Glutamatergic neuron (in vitro differentiated cells): Measurements from ENCODE around the gene TMEM214. TPM values are rescaled to one million over a fixed set of nuclear protein-coding genes. Genes with fewer than 3 reads are reported as not detected.
A peak's percentile ranks its signal among the peaks of the same experiment; 100 is the strongest.

ENCODE experiments used
- DNase-seq: peaks from one replicate; pipeline ENCODE4 v3.0.0; 2022
- H3K27ac Mint-ChIP-seq: one replicate; pipeline ENCODE4 v1.8.0; 2020; ENCODE audit warnings: mild to moderate bottlenecking, mixed read lengths, inconsistent platforms; ENCODE audit not compliant: unreplicated experiment
- H3K27me3 Mint-ChIP-seq: one replicate; pipeline ENCODE4 v1.8.0; 2020; ENCODE audit warnings: mild to moderate bottlenecking, moderate library complexity, mixed read lengths, inconsistent platforms; ENCODE audit not compliant: unreplicated experiment
- H3K36me3 Mint-ChIP-seq: one replicate; pipeline ENCODE4 v1.8.0; 2020; ENCODE audit warnings: mild to moderate bottlenecking, mixed read lengths, inconsistent platforms; ENCODE audit not compliant: unreplicated experiment
- H3K4me1 Mint-ChIP-seq: one replicate; pipeline ENCODE4 v1.8.0; 2020; ENCODE audit warnings: mild to moderate bottlenecking, low read depth, mixed read lengths, inconsistent platforms; ENCODE audit not compliant: unreplicated experiment
- H3K4me3 Mint-ChIP-seq: one replicate; pipeline ENCODE4 v1.8.0; 2020; ENCODE audit warnings: mild to moderate bottlenecking, mixed read lengths, inconsistent platforms; ENCODE audit not compliant: unreplicated experiment
- H3K9me3 Mint-ChIP-seq: one replicate; pipeline ENCODE4 v1.8.0; 2020; ENCODE audit warnings: mild to moderate bottlenecking, moderate library complexity, mixed read lengths, inconsistent platforms; ENCODE audit not compliant: unreplicated experiment
- long read RNA-seq: library from polyadenylated mRNA; unstranded; transcript quantifications from one replicate; pipeline ENCODE4 v2.0.0, GENCODE V29; 2020; ENCODE audit not compliant: unreplicated experiment
- total RNA-seq: library from RNA; stranded (reverse); fragmentation: NEBNext Ultra II Directional; extraction: Animal tissue kit (Norgen Biotek cat#: 25700); gene quantifications from one replicate; pipeline ENCODE4 v1.2.1, GENCODE V29; 2021; ENCODE audit not compliant: unreplicated experiment
- TF ChIP-seq, protein P1 (sequence below): fragments of 200-600 bp; sonication (generic); IDR thresholded peaks from one replicate; pipeline ENCODE4 v1.5.0; 2021; ENCODE audit not compliant: partially characterized antibody, unreplicated experiment

Gene TMEM214, protein sequence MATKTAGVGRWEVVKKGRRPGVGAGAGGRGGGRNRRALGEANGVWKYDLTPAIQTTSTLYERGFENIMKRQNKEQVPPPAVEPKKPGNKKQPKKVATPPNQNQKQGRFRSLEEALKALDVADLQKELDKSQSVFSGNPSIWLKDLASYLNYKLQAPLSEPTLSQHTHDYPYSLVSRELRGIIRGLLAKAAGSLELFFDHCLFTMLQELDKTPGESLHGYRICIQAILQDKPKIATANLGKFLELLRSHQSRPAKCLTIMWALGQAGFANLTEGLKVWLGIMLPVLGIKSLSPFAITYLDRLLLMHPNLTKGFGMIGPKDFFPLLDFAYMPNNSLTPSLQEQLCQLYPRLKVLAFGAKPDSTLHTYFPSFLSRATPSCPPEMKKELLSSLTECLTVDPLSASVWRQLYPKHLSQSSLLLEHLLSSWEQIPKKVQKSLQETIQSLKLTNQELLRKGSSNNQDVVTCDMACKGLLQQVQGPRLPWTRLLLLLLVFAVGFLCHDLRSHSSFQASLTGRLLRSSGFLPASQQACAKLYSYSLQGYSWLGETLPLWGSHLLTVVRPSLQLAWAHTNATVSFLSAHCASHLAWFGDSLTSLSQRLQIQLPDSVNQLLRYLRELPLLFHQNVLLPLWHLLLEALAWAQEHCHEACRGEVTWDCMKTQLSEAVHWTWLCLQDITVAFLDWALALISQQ
- 35.8 TPM for total RNA-seq
- long read RNA-seq, result 0 reads

- Mint-ChIP-seq H3K9me3 (peaks cover 3% of the 10 kb centered on the region), H3K27me3 (peaks cover 8% of the 10 kb centered on the region), H3K4me3 (peak within 1 kb of the TSS; percentile 93), H3K4me1 (peaks cover 11% of the 10 kb centered on the region), H3K36me3 (no peaks in the 10 kb centered on the region), H3K27ac (peak within 1 kb of the TSS; percentile 68)
- TF ChIP-seq, protein P1, sequence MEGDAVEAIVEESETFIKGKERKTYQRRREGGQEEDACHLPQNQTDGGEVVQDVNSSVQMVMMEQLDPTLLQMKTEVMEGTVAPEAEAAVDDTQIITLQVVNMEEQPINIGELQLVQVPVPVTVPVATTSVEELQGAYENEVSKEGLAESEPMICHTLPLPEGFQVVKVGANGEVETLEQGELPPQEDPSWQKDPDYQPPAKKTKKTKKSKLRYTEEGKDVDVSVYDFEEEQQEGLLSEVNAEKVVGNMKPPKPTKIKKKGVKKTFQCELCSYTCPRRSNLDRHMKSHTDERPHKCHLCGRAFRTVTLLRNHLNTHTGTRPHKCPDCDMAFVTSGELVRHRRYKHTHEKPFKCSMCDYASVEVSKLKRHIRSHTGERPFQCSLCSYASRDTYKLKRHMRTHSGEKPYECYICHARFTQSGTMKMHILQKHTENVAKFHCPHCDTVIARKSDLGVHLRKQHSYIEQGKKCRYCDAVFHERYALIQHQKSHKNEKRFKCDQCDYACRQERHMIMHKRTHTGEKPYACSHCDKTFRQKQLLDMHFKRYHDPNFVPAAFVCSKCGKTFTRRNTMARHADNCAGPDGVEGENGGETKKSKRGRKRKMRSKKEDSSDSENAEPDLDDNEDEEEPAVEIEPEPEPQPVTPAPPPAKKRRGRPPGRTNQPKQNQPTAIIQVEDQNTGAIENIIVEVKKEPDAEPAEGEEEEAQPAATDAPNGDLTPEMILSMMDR, result no peak
- peak; percentile 88 for DNase-seq
These were observed at the start of gene TMEM214 for GRCh38 chr2:27032495-27033252. TSS of gene TMEM214 (plus strand) at chr2:27032965. CDS start at chr2:27033016, 51 bp downstream.

- no peaks in the 10 kb centered on the region for H3K36me3 Mint-ChIP-seq
- no peak overlapping the region for H3K4me3 Mint-ChIP-seq
- DNase-seq, result no peak
- no peaks in the 10 kb centered on the region for H3K4me1 Mint-ChIP-seq
- H3K27me3 Mint-ChIP-seq, result no peaks in the 10 kb centered on the region
- TF ChIP-seq, protein P1, result no peak
- H3K9me3 Mint-ChIP-seq, result peaks cover 4% of the 10 kb centered on the region
- H3K27ac Mint-ChIP-seq, result no peak overlapping the region
These were observed 49.0 kb upstream of the TMEM214 start for GRCh38 chr2:26983746-26984145.

- TF ChIP-seq, protein P1, result no peak
- no peak for DNase-seq
- no peaks in the 10 kb centered on the region for H3K4me1 Mint-ChIP-seq
- H3K27ac Mint-ChIP-seq, result no peak overlapping the region
- H3K27me3 Mint-ChIP-seq, result no peaks in the 10 kb centered on the region
- no peaks in the 10 kb centered on the region for H3K36me3 Mint-ChIP-seq
- H3K4me3 Mint-ChIP-seq, result no peak overlapping the region
- peaks cover 5% of the 10 kb centered on the region for H3K9me3 Mint-ChIP-seq
These were observed 47.0 kb upstream of the TMEM214 start for GRCh38 chr2:26985807-26986206.

- Mint-ChIP-seq H3K9me3 (peaks cover 5% of the 10 kb centered on the region), H3K27ac (no peak overlapping the region), H3K27me3 (no peaks in the 10 kb centered on the region), H3K4me3 (no peak overlapping the region), H3K36me3 (no peaks in the 10 kb centered on the region), H3K4me1 (peaks cover 6% of the 10 kb centered on the region)
- TF ChIP-seq, protein P1, result no peak
- no peak for DNase-seq
These were observed 46.2 kb upstream of the TMEM214 start for GRCh38 chr2:26986576-26986975.
